ENCODE measurements around the gene PIRT.

The PIRT gene

GRCh38 chr17:10785295-10785694 is 52.6 kb downstream of the PIRT start:
- DNase-seq: no peak

- no peak for DNase-seq
Measured at GRCh38 chr17:10779609-10780008, 58.3 kb downstream of the PIRT start.

- no peak for DNase-seq
Measured at GRCh38 chr17:10777890-10778289, 60.0 kb downstream of the PIRT start.

GRCh38 chr17:10777131-10777807 is 60.6 kb downstream of the PIRT start:
- DNase-seq: no peak

GRCh38 chr17:10776381-10776780 is 61.5 kb downstream of the PIRT start:
- no peak for DNase-seq

GRCh38 chr17:10775740-10776356 is 62.0 kb downstream of the PIRT start:
- no peak for DNase-seq

- DNase-seq: no peak
Measured at GRCh38 chr17:10775058-10775457, 62.8 kb downstream of the PIRT start.

GRCh38 chr17:10773391-10773790 is 64.5 kb downstream of the PIRT start:
- DNase-seq: no peak
